GM21423 (cell line): ENCODE results near the gene GRIN3B.

Source experiments
- ATAC-seq: cut with Tn5 transposase; IDR thresholded peaks from one replicate; pipeline ENCODE4 v1.9.1; 2021; ENCODE audit warnings: mild to moderate bottlenecking, moderate library complexity; ENCODE audit not compliant: unreplicated experiment

GRIN3B gene

GRCh38 chr19:1055886-1056620, 55.8 kb downstream of the GRIN3B start:
- no peak for ATAC-seq

GRCh38 chr19:1057176-1057855, 57.1 kb downstream of the GRIN3B start:
- ATAC-seq: no peak

GRCh38 chr19:1058112-1058511, 57.9 kb downstream of the GRIN3B start:
- ATAC-seq: no peak
